ENCODE data around the gene CWC25. TPM values are rescaled to one million over a fixed set of nuclear protein-coding genes. Genes with fewer than 3 reads are reported as not detected.

The CWC25 gene
- total and polyA plus RNA-seq, 9 of the 15 experiments (the other 6 are each of a cell fraction or from before 2014, with no cell fraction given): 16.5 to 27.4 (median 23.0) TPM

- TF ChIP-seq SIX5 (IDR thresholded peaks at IDR 0.05; ENCODE audit: borderline replicate concordance in 1 of 2, insufficient read depth in 1 of 2, low read depth in 1 of 2, low read length in 2 of 2) (no peak), ZNF639 (CRISPR knock-in tag; conservative IDR thresholded peaks at IDR 0.05 in 1 of 2, IDR thresholded peaks at IDR 0.05 in 1 of 2) (no peak)
Measured at GRCh38 chr17:38786372-38786771, 38.7 kb downstream of the CWC25 start (continued).

- DNase-seq (ENCODE audit: extremely low read depth in 1 of 4, low spot score in 3 of 4) (no peak), ATAC-seq (no peak), FAIRE-seq (no peak)
- Histone ChIP-seq H3K4me1 (replicated peaks in 1 of 2; ENCODE audit: control insufficient read depth in 2 of 2, insufficient read depth in 2 of 2, low read length in 2 of 2) (no peaks in the 10 kb centered on the region), H3K79me2 (ENCODE audit: control insufficient read depth, insufficient read depth, low read length) (no peaks in the 10 kb centered on the region), H3K4me3 (no peak overlapping the region), H3K27ac (ENCODE audit: extremely low read depth, low read depth, low read length) (no peak overlapping the region), H3K27me3 (ENCODE audit: control insufficient read depth in 2 of 2, insufficient read depth in 2 of 2, low read length in 2 of 2) (no peaks in the 10 kb centered on the region), H3K9me1 (ENCODE audit: control insufficient read depth, insufficient read depth, low read length) (no peaks in the 10 kb centered on the region), H3K9me3 (replicated peaks; ENCODE audit: control insufficient read depth, insufficient read depth, low read depth, low read length) (no peaks in the 10 kb centered on the region), H3K36me3 (ENCODE audit: control insufficient read depth, insufficient read depth, low read length) (peaks cover 76% of the 10 kb centered on the region), H3K9ac (ENCODE audit: insufficient read depth in 1 of 2, low read depth in 2 of 2, low read length in 2 of 2) (no peak overlapping the region), H3K4me2 (ENCODE audit: insufficient read depth, low read length) (no peak overlapping the region), H2AFZ (ENCODE audit: low read depth, low read length) (no peak overlapping the region), H4K20me1 (replicated peaks; ENCODE audit: control insufficient read depth, insufficient read depth, low read length) (no peaks in the 10 kb centered on the region)
- ChIA-PET CTCF (ENCODE audit: low intra/inter-chr PET ratio) (no interaction called here), POLR2A (no interaction called here)
- TF ChIP-seq POLR2AphosphoS5 (IDR thresholded peaks at IDR 0.05; ENCODE audit: control insufficient read depth, insufficient read depth, low read depth, low read length): no peak
- in situ Hi-C loops (cut with MboI) (no loop called here), intact Hi-C loops (cut with micrococcal nuclease) (no loop called here)
- BruUV-seq (replicated peaks): no TSS peak
- 85% methylated on average over 3 of the region's 3 CpGs for WGBS (ENCODE audit: insufficient coverage, low coverage, missing lambda C conversion rate)
Measured at GRCh38 chr17:38783227-38783626, 41.9 kb downstream of the CWC25 start.

Measured in K562 (cell line).